ENCODE measurements around the gene USH2A.

Gene USH2A

DNA sequence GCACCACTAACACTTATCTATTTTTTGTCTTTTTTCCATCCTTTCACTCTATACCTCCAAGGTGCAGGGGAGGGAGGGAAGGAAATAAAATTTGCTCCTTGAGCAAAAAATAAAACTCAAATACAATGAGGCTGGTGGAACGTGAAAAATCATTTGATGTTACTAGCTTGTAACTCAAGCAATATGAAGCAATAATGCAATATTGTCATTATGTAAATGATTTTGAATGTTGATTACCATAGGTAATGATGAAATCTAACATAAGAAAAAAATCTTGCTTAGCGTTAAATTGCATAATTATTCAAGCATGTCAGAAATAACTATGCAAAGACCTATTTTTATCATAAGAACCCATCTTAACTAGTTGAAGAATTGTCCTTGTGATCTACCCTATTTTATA lies 578.5 kb downstream of the USH2A start:
- no peak for DNase-seq

DNA sequence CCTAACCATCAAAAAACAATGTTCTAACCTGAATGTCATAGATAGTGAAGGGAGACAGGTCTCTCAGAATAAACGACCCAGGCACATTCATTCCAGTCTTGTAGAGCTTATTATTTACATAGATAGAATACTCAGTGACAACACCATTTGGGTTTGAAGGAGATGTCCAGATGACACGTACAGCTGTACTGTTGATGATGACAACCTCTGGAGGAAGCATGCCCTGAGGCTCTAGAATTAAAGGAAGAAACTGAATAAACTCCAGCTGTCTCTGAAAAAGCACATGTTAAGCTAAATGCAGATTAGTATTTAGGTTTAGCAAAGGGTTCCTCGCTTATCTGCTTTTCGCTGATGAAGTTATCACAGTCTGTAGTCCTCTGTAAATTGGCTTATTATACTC lies 579.0 kb downstream of the USH2A start:
- DNase-seq: no peak

DNA sequence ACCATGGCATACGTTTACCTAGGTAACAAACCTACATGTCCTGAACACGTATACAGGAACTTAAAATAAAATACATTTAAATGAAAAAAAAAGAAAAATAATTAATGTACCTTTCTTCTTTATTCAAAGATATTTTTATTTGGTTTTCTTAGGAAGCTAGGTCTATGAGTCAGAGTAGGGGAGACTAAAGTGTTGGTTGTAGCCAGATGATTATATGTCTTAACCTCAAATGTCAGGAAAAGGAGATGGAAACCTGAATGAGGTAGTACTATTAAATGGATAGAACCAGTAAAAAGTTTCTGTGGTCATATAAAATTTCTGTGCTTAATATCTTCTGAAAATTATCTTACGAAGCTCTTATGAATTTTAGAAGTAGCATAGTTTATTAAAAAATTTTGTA lies 580.3 kb downstream of the USH2A start:
- DNase-seq: no peak

DNA sequence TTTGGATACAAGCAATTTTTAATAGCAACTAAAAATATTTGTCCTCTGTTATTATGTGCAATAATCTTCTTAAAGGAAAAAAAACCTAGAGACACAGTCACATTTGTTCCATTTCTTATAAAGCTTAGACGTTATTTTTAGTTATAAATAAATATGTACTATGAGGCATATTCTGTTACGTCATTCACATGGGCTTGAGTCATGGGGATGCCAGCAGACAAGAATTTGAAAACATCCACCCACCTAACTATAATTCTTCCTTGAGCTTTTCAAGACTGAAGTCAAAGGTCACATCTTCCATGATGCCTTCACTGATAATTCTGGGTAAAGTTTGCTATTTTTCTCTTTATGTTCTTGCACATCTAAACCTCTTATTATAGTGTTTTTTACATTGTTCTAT lies 587.3 kb downstream of the USH2A start:
- no peak for DNase-seq

DNA sequence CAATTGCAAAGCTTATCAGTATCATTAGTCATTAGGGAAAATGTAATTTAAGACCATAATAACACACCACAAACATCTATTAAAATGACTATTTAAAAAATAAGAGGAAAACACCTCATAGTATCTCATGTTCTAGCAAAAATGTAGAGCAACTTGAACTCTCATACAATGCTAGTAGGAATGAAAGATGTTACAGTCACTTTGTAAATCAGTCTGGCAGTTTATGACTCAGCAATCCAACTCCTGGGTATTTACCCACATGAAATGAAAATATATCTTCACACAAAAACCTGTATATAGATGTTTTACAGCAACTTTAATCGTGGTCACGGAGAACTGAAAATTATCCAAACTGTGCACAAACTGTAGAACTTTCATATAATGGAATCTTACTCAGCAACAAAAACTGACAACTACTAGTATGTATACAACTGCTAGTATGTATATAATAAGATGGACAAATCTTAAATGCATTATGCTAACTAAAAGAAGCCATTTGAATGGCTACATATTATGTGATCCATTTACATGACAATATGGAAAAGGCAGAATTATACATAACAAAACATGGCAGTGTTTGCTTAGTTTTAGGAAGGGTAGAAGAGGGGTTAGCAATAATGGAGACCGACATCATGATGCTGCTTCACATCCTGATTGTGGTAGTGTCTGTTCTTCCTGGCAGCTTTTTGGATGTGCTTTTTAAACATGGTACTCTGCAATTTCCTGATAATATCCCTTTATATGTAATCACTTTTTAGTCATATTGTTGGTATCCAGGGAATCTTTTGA lies 589.1 kb downstream of the USH2A start:
- no peak for DNase-seq

DNA sequence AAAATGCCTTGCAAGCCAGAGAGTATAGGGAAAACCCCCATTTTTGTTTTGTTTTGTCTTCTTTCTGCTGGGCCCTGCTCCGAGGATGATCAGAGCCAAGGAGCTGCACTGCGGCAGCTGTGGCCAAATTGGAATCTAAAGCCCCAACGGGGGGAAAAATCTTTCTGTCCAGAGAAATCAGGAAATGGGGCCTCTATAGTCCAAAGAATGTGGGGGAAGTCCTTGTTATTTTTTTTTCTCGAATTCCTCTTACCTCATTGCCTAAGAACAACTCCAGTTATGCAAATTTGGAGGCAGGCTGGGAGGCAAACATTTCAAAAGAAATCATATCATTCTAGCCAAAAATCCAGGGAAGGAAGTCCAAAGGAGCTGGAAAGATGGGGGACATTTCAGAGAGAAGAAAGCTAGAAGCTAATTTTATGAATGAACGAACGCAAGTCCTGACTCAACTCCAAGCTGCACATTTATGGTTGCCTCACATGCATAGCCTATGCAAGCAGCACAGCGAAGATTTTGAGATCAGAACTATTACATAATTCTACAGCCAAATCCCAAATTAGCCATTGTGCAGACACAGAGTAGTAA lies 592.9 kb downstream of the USH2A start:
- no peak for DNase-seq

DNA sequence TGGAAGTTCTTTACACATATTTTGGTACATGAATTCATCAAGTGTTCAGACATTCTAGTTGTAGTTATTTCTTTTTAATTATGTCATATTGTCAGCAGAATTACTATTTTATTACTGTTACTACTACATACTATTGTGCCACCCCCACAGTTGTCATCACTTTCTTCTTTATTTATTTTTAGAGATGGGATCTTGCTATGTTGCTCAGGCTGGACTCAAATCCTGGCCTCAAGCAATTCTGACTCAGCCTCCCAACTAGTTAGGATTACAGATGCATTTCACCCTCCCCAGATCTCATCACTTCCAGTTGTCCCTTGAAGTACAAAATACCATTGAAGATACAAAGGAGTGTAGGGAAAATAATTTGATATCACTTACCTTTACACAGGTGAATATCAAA lies 598.2 kb downstream of the USH2A start:
- DNase-seq: no peak

DNA sequence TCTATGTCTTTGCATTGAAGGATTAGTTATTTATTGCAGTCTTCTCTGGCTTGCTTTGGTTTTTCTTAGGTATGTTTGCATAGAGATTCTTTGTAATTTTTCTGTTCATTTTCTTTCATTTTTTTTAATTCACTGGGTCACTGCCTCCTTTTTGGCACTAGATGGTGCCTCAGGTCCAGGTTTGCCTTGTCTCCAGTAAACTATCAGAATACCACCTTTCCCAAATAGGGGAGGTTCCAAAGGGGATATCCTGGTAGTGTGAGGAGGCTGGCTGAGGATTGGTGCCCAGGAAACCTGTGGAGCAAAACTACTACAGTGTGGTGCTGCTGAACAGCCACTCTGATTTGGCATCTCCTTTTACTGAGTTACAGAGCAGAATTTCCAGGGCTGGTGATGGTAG lies 599.0 kb downstream of the USH2A start:
- no peak for DNase-seq

DNA sequence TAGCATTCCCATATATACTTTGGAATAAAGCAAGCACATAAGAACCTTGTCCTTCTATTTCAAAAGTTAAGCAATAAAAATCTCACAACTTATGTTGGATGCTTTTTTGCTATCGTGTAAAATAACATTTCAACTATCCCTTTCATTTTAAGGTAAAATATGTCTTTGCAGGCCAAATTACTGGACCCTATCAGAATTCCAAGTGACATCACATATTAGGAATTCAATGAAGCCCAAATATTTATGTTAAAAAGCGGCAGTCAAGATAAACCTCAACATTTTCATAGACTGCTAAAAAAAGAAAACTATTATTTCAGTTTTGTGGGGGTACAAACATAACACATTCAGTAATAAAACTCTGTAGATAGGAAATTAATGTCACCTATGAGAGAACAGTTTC lies 604.1 kb downstream of the USH2A start:
- DNase-seq: no peak

DNA sequence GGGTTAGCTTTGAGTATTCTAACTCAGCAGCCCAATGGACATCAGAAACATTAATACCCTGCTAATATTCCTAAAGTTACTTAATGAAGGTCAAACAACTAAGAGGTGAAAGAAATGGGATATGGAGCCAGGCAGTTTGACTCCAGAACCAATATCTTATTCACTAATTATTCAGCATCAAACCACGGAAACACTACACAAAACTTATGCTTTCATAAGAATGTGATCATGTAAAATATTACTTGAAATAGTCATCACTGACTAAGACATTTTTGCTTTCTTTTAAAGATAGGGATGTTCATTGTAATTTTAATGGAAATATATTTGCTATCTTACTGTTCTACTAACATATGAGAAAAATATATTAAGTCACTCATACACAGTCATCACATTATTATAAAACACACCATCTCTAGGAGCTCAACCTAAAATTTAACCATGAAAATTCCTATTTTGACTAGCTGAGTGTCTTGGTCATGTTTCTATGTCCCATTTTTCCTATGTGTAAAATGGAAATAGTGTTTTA lies 615.3 kb downstream of the USH2A start:
- DNase-seq: no peak

DNA sequence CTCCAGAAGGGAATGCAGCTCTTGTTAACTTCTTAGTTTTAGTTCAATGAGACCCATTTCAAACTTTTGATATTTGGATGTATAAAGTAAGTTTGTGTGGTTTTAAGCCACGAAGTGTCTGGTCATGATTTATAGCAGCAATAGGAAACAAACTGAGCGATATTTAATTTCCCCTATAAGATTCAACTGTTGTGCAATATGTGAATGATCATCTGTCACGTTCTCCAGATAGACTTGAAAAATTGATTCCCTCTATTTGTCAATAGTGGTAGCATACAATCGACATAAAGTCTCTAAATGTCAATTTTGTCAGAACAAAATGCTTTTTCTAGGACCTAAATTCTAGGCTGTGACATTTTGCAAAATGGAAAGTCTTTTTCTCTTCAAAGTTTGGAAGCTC lies 616.0 kb downstream of the USH2A start:
- DNase-seq: no peak

DNA sequence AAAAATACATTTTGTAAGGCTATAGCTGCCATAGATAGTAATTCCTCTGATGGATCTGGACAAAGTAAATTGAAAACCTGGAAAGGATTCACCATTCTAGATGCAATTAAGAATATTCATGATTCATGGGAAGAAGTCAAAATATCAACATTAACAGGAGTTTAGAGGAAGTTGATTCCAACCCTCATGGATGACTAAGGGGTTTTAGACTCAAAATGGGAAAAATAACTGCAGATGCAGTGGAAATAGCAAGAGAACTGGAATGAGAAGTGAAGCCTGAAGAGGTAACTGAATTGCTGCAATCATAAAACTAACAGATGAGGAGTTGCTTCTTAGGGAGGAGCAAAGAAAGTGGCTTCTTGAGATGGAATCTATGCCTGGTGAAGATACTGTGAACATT lies 625.4 kb downstream of the USH2A start:
- DNase-seq: no peak

DNA sequence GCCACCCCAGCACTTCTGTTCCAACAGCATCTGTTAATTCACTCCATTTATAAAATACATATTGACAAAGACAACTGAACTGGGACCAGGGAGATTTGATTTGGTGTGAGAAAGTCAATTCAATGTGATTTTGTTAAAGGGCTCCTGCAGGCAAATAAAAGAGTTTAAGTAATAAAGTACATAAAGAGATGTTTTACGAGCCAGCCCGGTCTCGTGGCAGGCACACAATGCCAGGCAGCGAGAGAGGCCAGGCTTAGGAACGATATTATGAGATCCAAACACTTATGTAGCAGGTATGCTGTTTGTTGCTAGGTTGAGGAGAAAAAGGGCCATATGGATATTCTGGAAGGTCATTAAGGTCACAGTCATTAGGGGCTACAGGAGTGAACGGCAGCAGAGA lies 629.1 kb downstream of the USH2A start:
- DNase-seq: no peak

DNA sequence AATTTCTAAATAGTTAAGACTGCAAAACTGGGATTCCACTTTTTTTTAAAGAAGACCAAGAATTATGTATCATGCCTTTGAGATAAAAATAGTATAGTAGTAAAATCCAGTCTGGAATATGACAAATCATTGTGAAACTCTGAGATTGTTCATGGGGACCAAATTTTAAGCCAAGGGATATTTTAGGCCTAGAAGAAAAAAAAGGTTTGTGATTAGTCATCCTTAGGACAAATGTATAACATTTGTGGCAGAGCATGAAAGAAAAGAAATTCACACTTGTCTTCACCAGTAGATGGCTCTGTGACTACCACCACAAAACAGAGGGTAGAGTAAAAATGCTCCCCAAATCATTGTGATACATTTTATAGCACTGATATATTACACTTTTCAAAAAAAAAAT lies 630.1 kb downstream of the USH2A start:
- no peak for DNase-seq

DNA sequence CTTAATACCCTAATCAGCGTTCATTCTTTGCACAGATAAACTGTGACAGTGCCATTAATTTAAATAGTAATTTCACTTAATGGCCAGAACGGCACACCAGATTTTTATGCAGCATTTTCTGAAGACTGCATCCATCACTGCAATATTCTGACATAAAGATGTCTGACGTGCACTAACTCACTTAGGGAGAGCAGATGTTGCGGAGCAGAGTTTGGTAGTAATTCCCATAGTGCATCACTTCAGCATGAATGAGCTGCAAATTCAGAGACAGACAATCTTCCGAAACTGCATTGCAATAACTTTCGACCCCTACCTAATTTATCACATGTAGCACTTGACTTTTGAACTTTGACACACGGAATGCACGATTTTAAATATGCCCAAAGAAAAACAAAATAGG lies 630.8 kb downstream of the USH2A start:
- DNase-seq: no peak

DNA sequence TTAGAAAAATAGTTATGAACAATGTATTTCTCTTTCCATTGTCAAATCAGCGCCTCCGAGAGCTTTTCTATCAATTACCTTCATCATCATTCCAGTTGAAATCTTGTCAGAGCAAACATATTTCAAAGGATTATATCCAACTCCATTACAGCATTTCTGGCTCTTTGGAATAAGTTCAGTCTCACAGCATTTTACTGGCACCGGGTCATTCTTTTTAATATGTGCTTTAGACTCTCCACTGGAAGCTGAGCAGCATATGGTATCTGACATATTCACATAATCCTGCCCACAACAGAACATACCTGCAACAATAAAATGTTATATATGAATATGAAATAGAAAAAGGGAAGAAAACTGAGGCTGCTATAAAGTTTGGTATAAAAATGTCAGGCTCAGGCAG lies 633.3 kb downstream of the USH2A start:
- DNase-seq: no peak

DNA sequence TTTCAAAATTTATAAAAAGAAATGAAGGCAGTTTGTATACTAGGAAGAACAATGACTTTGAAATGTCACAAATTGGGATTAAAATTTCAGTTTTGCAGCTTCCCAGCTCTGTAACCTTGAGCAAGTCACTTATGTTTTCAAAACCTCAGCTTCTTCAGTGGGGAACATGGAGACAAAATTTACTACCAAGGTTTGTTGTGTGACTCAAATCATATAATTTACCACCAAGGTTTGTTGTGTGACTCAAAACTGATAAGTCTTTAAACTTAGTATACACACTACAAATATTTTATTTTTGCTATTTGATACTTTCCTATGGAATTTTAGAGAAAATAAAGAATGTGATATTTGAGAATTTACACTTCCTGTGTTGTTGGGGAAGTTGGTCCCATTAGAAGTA lies 636.3 kb downstream of the USH2A start:
- no peak for DNase-seq

DNA sequence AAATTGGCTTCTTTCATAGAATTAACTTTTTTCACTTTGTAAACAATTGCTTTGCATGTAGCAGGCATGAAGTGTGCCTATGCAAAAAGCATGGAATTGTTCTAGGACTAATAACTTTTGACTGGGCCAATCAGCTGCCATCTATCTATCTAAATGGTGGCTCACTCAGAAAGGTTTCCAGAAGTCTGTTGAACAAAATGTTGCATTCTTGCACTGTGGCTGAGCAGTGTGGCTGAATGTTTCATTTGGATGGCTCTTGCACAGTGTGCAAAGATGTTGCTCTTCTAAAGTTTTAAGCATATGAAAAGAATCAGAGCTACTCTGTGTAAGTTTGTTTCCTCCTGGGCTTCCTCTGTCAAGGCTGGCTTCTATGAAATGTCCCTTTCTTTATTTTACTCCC lies 642.6 kb downstream of the USH2A start:
- DNase-seq: no peak

DNA sequence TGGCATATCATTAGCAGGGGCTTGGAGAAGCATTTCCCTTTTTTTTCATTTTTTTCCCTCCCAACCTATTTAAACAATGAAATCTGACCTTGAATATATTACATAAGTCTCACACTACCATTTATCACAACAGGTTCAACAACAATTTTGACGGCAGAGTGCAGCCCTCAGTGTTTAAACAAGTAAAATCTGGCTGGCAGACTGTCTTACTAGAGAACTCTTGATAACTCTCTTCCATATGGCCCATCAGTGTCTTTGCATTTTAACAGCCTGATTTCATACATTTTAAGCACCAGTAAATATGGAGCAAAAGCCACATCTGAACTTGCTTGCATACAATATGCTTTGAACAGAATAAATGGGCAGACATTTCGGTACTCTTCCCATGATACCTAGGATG lies 643.1 kb downstream of the USH2A start:
- no peak for DNase-seq

DNA sequence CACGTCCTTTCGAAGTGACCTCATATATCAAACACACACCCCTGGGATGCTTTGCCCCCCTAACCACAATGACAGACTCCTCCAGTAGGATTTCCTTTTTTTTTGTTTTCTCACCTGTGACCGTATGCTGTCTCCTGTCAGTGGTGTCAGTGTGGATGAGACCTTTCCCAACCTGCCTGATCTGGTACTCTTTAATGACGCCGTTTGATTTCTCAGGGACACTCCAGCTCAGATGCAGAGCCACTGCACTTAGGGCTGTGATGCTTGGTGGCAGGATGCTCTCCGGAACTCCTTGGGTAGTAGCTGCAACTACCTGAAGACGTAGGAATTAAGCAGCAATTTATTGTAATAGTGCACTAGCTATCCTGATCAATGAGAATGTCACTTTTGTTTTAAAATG lies 643.5 kb downstream of the USH2A start:
- DNase-seq: no peak

DNA sequence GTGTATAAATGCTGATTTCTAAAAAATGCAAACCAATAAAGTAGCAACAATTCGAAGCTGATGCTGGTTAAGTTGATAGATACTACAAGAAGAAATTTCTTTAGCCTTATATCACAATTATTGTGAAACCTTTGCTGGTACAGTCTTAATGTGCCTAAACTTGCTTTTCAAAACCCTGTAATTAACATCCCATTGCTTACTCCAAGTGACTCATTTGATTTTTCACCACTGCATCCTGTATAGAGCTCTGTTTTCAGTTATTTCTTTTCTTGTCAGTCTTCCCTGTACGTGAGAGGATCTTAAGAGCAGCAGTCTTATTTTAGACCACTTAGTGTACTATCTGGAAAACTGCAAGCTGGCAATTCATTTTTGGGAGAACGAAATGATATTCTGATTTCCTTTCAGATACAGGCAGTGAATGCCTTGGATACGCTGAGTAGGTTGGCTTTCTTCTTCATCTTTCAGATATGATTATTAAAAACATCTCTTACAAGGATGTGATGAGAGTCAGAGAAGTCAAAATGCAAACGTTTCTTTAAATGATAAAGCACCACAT lies 645.8 kb downstream of the USH2A start:
- DNase-seq: no peak

DNA sequence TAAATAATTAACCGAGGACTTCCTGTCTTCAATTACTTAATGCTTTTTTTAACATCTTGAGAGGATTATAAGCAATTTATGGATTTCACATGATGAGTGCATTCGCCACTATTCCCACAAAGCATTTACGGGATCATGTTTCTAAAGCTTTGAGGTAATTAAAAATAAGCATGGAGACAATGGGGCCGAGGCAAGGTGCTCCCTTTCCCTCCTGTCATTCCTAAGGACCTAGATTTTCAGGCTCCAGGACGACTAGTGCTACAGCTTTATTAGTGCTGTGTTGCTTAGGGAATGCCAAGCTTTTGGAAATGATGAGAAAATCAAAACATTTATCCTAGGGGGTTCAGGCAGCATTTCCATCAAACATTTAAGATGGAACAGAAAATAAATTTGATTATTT lies 646.9 kb downstream of the USH2A start:
- no peak for DNase-seq

DNA sequence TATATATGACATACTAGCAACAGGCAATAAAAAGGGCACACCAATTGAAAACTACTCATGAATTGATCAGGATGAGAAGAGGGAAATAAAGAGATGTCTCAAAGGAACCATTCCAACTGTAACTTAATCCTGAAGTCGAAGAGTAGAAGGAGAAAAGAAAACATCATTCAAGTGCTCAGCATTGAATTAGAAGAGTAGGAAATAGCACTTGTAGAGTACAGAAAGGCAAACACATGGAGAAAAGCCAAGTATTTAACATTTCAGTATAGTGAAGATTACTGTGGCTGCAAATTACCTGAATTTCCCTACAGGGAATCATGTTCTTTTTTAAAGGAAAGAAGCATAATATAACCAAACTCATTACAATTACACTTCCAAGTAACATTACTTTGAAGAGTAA lies 651.1 kb downstream of the USH2A start:
- DNase-seq: no peak

DNA sequence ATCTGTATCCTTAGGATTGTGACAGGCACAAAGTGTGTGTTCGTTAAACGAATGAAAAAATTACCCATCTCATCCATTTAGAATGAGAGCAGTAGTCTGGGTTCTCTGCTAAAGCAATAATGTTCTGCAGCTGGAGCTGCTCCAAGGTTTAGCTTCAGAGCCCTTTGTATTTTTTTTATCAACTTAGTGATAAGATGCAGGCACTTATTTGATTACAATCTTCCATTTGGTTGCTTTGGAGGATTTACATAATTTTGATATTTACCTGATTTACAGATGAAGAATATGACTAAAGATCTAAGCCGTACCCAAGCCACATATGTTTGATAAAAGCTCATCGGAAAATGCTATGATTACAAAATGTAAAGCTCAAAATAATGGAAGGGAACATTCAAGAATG lies 654.9 kb downstream of the USH2A start:
- no peak for DNase-seq

DNA sequence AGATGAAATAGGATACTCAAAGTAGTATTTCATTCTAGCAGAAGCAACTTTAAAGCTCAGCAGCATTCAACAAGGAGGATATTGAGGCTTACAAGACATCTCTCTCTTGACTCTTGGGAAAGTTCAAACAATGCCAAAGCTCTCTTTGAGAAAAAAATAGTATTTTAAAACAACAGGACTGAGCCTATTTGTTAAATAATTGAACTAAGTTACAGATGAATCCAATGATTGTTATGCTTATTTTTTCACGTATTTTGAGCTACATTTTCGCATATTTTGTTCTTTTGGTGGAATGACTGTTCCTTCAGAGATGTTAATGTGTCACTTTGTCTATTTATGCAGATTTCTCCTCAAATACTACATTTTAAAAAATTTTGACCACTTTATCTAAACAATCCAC lies 655.5 kb downstream of the USH2A start:
- no peak for DNase-seq
